Brain microvascular endothelial cell (primary cell): ENCODE data around the gene CCDC102A.

Experiments used
- DNase-seq: peaks from one replicate; pipeline ENCODE4 v3.0.0-alpha.2; 2020
- H3K27ac ChIP-seq: fragments of 250-450 bp; sonication (Bioruptor Pico); 2 replicates; pipeline ENCODE4 v1.5.1; 2020; ENCODE audit warnings: mild to moderate bottlenecking, moderate library complexity
- H3K27me3 ChIP-seq: fragments of 250-450 bp; sonication (Bioruptor Pico); replicated peaks from 2 replicates; pipeline ENCODE4 v1.5.1; 2020; ENCODE audit warnings: mild to moderate bottlenecking
- H3K36me3 ChIP-seq: fragments of 250-450 bp; sonication (Bioruptor Pico); replicated peaks from 2 replicates; pipeline ENCODE4 v1.5.1; 2020; ENCODE audit warnings: mild to moderate bottlenecking
- H3K4me3 ChIP-seq: 2 replicates; pipeline ENCODE4 v1.5.1; 2011; ENCODE audit warnings: low read depth, mild to moderate bottlenecking, control low read depth, low read length, moderate library complexity
- CTCF ChIP-seq: IDR thresholded peaks from 2 replicates; pipeline ENCODE4 v1.5.1; 2011; ENCODE audit warnings: low read depth, mild to moderate bottlenecking, moderate library complexity, low read length, control low read depth, inconsistent platforms; ENCODE audit errors: missing control alignments
- in situ Hi-C: cut with HindIII; loops from 2 replicates; pipeline ENCODE4 v1.10.0; 2017; ENCODE audit warnings: low sequenced_read_pairs, low pct_ligation_motif_present

The CCDC102A gene

GRCh38 chr16:57540906-57541753, 4.8 kb upstream of the CCDC102A start:
- DNase-seq: no peak
- no peak for TF ChIP-seq CTCF
- no peak overlapping the region for H3K4me3 ChIP-seq
- peaks cover 3% of the 10 kb centered on the region for H3K27me3 ChIP-seq
- H3K27ac ChIP-seq: no peak overlapping the region
- in situ Hi-C loops: no loop called here
- no peaks in the 10 kb centered on the region for H3K36me3 ChIP-seq

DNA sequence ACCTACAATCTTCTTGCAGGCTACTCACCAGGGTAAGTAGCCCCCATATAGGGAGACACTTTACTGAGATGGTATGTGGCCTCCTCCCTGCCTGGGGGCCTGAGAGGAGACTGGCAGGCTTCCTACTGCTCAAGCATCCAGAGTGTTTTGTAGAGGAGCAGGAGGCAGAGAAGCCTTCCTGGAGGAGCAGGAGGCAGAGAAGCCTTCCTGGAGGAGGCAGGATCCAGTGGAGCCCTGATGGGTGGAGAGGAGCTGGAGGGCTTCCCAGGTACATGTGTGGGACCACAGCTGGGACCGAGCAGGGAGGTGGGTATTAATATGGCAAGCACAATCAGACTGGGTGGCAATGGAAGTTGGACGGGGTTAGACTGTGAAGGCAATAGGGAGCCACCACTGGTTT, 4.0 kb upstream of the CCDC102A start:
- DNase-seq: no peak
- Histone ChIP-seq H3K27ac (no peak overlapping the region), H3K27me3 (peaks cover 3% of the 10 kb centered on the region), H3K36me3 (no peaks in the 10 kb centered on the region), H3K4me3 (no peak overlapping the region)
- TF ChIP-seq CTCF: no peak
- in situ Hi-C loops: no loop called here

DNA sequence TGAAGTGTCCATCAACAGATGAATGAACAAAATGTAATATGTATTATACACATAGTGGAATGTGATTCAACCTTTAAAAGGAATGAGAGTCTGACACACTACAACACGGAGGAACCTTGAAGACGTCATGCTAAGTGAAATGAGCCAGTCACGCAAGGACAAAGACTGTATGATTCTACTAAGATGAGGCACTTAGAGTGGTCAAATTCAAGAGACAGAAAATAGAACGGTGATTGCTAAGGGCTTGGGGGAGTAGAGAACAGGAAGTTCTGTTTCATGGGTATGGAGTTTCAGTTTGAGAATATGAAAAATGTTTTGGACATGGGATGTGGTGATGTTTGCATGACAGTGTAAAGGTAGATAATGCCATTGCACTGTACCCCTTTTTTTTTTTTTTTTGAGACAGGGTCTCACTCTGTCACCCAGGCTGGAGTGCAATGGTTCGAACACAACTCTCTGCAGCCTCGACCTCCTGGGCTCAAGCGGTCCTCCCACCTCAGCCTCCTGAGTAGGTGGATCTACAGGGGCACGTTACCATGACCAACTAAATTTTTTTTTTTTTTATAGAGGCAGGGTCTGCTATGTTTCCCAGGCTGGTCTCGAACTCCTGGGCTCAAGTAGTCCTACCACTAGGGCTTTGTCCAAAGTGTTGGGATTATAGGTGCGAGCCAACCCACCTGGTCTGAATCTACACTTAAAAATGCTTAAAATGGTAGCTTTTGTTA, 2.9 kb upstream of the CCDC102A start:
- Histone ChIP-seq H3K27me3 (peaks cover 3% of the 10 kb centered on the region), H3K4me3 (no peak overlapping the region), H3K36me3 (no peaks in the 10 kb centered on the region), H3K27ac (no peak overlapping the region)
- no peak for DNase-seq
- no peak for TF ChIP-seq CTCF
- in situ Hi-C loops: no loop called here

GRCh38 chr16:57538235-57538721, 1.9 kb upstream of the CCDC102A start:
- peaks cover 3% of the 10 kb centered on the region for H3K27me3 ChIP-seq
- TF ChIP-seq CTCF: no peak
- no peak for DNase-seq
- in situ Hi-C loops: no loop called here
- H3K27ac ChIP-seq: no peak overlapping the region
- no peaks in the 10 kb centered on the region for H3K36me3 ChIP-seq
- no peak overlapping the region for H3K4me3 ChIP-seq

GRCh38 chr16:57537581-57538234, 1.3 kb upstream of the CCDC102A start:
- TF ChIP-seq CTCF: no peak
- H3K4me3 ChIP-seq: no peak overlapping the region
- no peaks in the 10 kb centered on the region for H3K36me3 ChIP-seq
- no peak for DNase-seq
- peaks cover 3% of the 10 kb centered on the region for H3K27me3 ChIP-seq
- in situ Hi-C loops: no loop called here
- H3K27ac ChIP-seq: no peak overlapping the region
